Endodermal cell (in vitro differentiated cells): ENCODE data around the gene TXLNB. TPM values are rescaled to one million over a fixed set of nuclear protein-coding genes. Genes with fewer than 3 reads are reported as not detected.
"Not testable (repeated sequence)": the region's sequence is repeated elsewhere in the genome, so short reads cannot be mapped to it uniquely, and the experiment has no call there.

Experiments used
- DNase-seq: peaks from one replicate; pipeline ENCODE4 v3.0.0-alpha.2; 2017
- H3K27ac ChIP-seq: 2 replicates; pipeline ENCODE4 v1.5.1; 2013; ENCODE audit warnings: mild to moderate bottlenecking, low read depth, low read length, moderate library complexity
- H3K27me3 ChIP-seq: 2 replicates; pipeline ENCODE4 v1.6.1; 2013; ENCODE audit warnings: mild to moderate bottlenecking, low read length, moderate library complexity; ENCODE audit not compliant: insufficient read depth, control insufficient read depth, poor library complexity, severe bottlenecking
- H3K36me3 ChIP-seq: 2 replicates; pipeline ENCODE4 v1.7.0; 2013; ENCODE audit warnings: mild to moderate bottlenecking, low read length, moderate library complexity; ENCODE audit not compliant: control insufficient read depth, insufficient read depth
- H3K4me1 ChIP-seq: one replicate; pipeline ENCODE4 v1.7.0; 2013; ENCODE audit warnings: low read length; ENCODE audit not compliant: control insufficient read depth, insufficient read depth
- H3K4me3 ChIP-seq: 2 replicates; pipeline ENCODE4 v1.5.1; 2013; ENCODE audit warnings: mild to moderate bottlenecking, low read length, moderate library complexity
- H3K9ac ChIP-seq: 2 replicates; pipeline ENCODE4 v1.6.1; 2013; ENCODE audit warnings: mild to moderate bottlenecking, low read length, moderate library complexity; ENCODE audit not compliant: poor library complexity, severe bottlenecking; ENCODE audit errors: extremely low read depth
- H3K9me3 ChIP-seq: 2 replicates; pipeline ENCODE4 v1.6.1; 2013; ENCODE audit warnings: mild to moderate bottlenecking, low read length, moderate library complexity; ENCODE audit not compliant: control insufficient read depth
- H3K27ac Mint-ChIP-seq: 2 replicates; pipeline ENCODE4 v1.8.0; 2020; ENCODE audit warnings: mixed read lengths
- H3K27me3 Mint-ChIP-seq: 2 replicates; pipeline ENCODE4 v1.8.0; 2021; ENCODE audit warnings: mild to moderate bottlenecking, mixed read lengths; ENCODE audit not compliant: insufficient read depth
- H3K36me3 Mint-ChIP-seq: 2 replicates; pipeline ENCODE4 v1.8.0; 2020; ENCODE audit warnings: low read depth, mixed read lengths
- H3K4me1 Mint-ChIP-seq: 2 replicates; pipeline ENCODE4 v1.8.0; 2020; ENCODE audit warnings: mixed read lengths
- H3K4me3 Mint-ChIP-seq: 2 replicates; pipeline ENCODE4 v1.8.0; 2020; ENCODE audit warnings: mild to moderate bottlenecking, moderate library complexity, mixed read lengths
- H3K9me3 Mint-ChIP-seq: 2 replicates; pipeline ENCODE4 v1.8.0; 2020; ENCODE audit warnings: mild to moderate bottlenecking, mixed read lengths
- WGBS, 2 experiments: methylation state at CpG; one replicate each; pipeline versions ENCODE4 v1.1.5 to v1.1.7; 2013; ENCODE audit warnings: missing lambda C conversion rate in 2 of 2, mixed read lengths in 1 of 2; ENCODE audit not compliant: insufficient coverage in 1 of 2, insufficient read length in 1 of 2; 5-methylcytosine and 5-hydroxymethylcytosine counted together
- total RNA-seq, 2 donors: library from RNA; stranded (reverse); fragmentation: NEBNext Ultra II Directional in 1 of 2; extraction: Animal tissue kit (Norgen Biotek cat#: 25700) in 1 of 2; gene quantifications; 2 replicates in 1 of 2; 3 replicates in 1 of 2; pipeline ENCODE4 v1.2.1, GENCODE V29; 2021
- TF ChIP-seq, protein P1 (sequence below): fragments of 200-600 bp; sonication (generic); conservative IDR thresholded peaks from 2 replicates; pipeline ENCODE4 v1.5.0; 2021; ENCODE audit warnings: antibody characterized with exemption, mild to moderate bottlenecking

TXLNB gene
- total RNA-seq, 2 donors from 2014 or later = not detected

DNA sequence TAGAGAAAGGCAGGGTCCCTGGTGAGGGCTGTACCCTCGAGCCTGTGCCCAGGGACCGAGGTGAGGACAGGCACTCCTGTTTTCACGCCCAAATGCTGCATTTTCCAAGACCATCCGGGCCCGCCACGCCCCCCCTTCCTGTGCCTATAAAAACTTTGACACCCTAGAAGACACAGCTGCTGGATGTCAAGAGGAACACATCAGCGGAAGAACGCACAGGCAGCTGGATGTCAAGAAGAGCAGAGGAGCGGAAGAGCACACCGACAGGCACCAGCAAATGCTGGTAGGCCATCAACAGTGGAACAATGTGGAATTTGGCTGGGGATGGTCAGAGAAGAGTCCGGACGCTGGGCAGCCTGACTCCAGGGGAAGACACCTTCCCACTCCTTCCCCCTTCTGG is 56.1 kb downstream of the TXLNB start:
- no peak overlapping the region for H3K27ac ChIP-seq
- Mint-ChIP-seq H3K36me3 (peaks cover 3% of the 10 kb centered on the region), H3K27ac (no peak overlapping the region), H3K9me3 (peaks cover 32% of the 10 kb centered on the region), H3K4me3 (no peak overlapping the region), H3K27me3 (no peaks in the 10 kb centered on the region), H3K4me1 (peaks cover 6% of the 10 kb centered on the region)
- H3K9me3 ChIP-seq = peaks cover 26% of the 10 kb centered on the region
- no peaks in the 10 kb centered on the region for H3K27me3 ChIP-seq
- TF ChIP-seq, protein P1, sequence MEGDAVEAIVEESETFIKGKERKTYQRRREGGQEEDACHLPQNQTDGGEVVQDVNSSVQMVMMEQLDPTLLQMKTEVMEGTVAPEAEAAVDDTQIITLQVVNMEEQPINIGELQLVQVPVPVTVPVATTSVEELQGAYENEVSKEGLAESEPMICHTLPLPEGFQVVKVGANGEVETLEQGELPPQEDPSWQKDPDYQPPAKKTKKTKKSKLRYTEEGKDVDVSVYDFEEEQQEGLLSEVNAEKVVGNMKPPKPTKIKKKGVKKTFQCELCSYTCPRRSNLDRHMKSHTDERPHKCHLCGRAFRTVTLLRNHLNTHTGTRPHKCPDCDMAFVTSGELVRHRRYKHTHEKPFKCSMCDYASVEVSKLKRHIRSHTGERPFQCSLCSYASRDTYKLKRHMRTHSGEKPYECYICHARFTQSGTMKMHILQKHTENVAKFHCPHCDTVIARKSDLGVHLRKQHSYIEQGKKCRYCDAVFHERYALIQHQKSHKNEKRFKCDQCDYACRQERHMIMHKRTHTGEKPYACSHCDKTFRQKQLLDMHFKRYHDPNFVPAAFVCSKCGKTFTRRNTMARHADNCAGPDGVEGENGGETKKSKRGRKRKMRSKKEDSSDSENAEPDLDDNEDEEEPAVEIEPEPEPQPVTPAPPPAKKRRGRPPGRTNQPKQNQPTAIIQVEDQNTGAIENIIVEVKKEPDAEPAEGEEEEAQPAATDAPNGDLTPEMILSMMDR = no peak
- no peaks in the 10 kb centered on the region for H3K4me1 ChIP-seq
- WGBS, 2 experiments = 86 to 94% methylated on average over 6 to 12 of the region's 12 CpGs
- H3K36me3 ChIP-seq = no peaks in the 10 kb centered on the region
- H3K4me3 ChIP-seq = no peak overlapping the region
- no peak for DNase-seq
- H3K9ac ChIP-seq = no peak overlapping the region

DNA sequence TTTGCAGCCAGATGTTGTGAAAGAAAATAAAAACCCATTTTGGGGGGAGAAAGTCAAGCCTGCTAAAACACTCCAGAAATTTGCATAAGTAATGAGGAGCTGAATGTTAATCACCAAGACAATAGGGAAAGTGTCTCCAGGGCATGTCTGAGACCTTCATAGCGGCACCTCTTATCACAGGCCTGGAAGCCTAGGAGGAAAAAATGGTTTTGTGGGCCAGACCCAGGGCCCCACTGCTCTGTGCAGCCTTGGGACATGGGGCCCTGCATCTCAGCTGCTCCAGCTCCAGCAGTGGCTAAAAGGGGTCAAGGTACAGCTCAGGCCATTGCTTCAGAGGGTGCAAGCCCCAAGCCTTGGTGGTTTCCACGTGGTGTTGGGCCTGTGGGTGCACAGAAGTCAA is 57.6 kb downstream of the TXLNB start:
- peaks cover 26% of the 10 kb centered on the region for H3K9me3 ChIP-seq
- not testable (repeated sequence) for H3K27ac Mint-ChIP-seq, H3K9ac ChIP-seq, H3K4me1 ChIP-seq, H3K36me3 Mint-ChIP-seq, DNase-seq, H3K27me3 Mint-ChIP-seq, H3K27ac ChIP-seq, H3K4me3 ChIP-seq, H3K27me3 ChIP-seq, H3K4me3 Mint-ChIP-seq, H3K36me3 ChIP-seq
- 92% methylated on average over 2 of the region's 2 CpGs; no CpG with 5 or more reads in 1 of the 2 experiments for WGBS, 2 experiments
- peaks cover 15% of the 10 kb centered on the region for H3K4me1 Mint-ChIP-seq
- peaks cover 32% of the 10 kb centered on the region for H3K9me3 Mint-ChIP-seq

DNA sequence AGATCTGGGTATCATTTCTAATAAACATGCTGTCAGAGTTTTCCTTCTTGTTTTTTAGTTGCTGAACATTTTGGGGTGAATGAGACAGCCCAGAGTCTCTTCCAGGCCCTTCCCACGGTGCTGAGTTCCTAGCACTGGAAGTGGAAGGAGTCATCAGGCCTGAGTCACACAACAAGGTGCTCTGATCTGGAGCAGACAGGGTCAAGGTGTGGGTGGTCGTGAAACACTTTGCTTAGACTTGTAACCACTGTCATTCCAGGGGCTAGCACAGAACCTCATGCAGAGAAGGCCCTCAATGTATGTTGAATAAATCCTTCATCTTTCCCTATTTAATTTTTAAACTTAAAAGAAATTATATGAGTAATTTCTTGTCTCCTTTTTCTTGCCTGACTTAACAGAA is 60.6 kb downstream of the TXLNB start:
- no peaks in the 10 kb centered on the region for H3K27me3 Mint-ChIP-seq
- peak overlapping the region; percentile 76 for H3K27ac Mint-ChIP-seq
- H3K4me1 Mint-ChIP-seq = peaks cover 15% of the 10 kb centered on the region
- peaks cover 32% of the 10 kb centered on the region for H3K9me3 Mint-ChIP-seq
- H3K36me3 ChIP-seq = no peaks in the 10 kb centered on the region
- H3K4me3 ChIP-seq = no peak overlapping the region
- TF ChIP-seq, protein P1 = no peak
- no peaks in the 10 kb centered on the region for H3K27me3 ChIP-seq
- H3K27ac ChIP-seq = no peak overlapping the region
- H3K9me3 ChIP-seq = peaks cover 25% of the 10 kb centered on the region
- DNase-seq = no peak
- no peak overlapping the region for H3K4me3 Mint-ChIP-seq
- H3K4me1 ChIP-seq = no peaks in the 10 kb centered on the region
- WGBS, 2 experiments = 49 to 62% methylated on average over 2 of the region's 2 CpGs
- peaks cover 3% of the 10 kb centered on the region for H3K36me3 Mint-ChIP-seq
- H3K9ac ChIP-seq = no peak overlapping the region

DNA sequence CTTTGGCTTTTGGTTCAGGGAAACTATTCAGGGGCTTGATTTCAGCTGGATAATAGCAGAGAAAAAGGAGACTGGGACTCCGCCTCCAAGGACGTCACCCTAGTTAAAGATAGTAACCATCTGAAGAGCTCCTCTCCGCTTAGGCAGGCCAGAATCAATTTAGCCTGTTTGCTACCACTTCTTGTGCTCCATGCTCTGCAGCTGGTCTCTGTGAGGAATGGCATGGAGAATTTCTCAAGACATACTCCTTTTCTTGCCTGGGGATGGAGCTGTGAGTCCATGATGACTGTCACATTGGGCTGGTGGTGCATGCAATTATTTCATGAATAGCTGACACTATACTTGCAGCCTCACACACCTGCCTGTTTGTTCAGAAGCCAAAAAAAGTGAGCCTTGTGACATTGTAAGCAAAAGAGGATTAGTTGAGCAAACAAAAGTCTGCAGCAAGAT is 61.4 kb downstream of the TXLNB start:
- Mint-ChIP-seq H3K27me3 (no peaks in the 10 kb centered on the region), H3K27ac (no peak overlapping the region), H3K4me1 (peaks cover 15% of the 10 kb centered on the region), H3K9me3 (peaks cover 26% of the 10 kb centered on the region), H3K4me3 (no peak overlapping the region), H3K36me3 (peaks cover 3% of the 10 kb centered on the region)
- Histone ChIP-seq H3K36me3 (no peaks in the 10 kb centered on the region), H3K4me3 (no peak overlapping the region), H3K27ac (no peak overlapping the region), H3K4me1 (no peaks in the 10 kb centered on the region), H3K9ac (no peak overlapping the region), H3K27me3 (no peaks in the 10 kb centered on the region), H3K9me3 (peaks cover 19% of the 10 kb centered on the region)
- 76 to 90% methylated on average over 2 to 3 of the region's 3 CpGs for WGBS, 2 experiments
- peak; percentile 61 for DNase-seq
- TF ChIP-seq, protein P1 = peak; percentile 34

DNA sequence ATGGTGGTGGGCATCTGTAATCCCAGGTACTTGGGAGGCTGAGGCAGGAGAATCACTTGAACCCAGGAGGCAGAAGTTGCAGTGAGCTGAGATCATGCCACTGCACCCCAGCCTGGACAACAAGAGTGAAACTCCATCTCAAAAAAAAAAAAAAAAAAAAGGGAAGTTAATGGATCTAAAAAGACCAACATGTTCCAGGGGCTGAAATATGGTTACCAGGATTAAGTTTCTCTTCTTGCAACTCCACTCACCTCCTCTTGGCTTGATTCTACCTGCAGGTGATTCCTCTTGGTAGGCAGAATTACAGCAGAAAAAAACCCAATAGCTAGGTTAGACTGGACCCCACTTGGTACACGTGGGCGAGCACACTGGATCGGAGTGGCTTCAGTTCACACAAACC is 63.4 kb downstream of the TXLNB start:
- 90 to 100% methylated on average over 3 of the region's 3 CpGs for WGBS, 2 experiments

More for the DNA sequence above, 63.4 kb downstream of the TXLNB start:
- H3K36me3 ChIP-seq, H3K27me3 Mint-ChIP-seq, H3K9me3 ChIP-seq, H3K4me3 ChIP-seq, H3K36me3 Mint-ChIP-seq, H3K27me3 ChIP-seq, H3K27ac Mint-ChIP-seq, H3K4me3 Mint-ChIP-seq, H3K27ac ChIP-seq, H3K9ac ChIP-seq, DNase-seq, H3K4me1 ChIP-seq, H3K9me3 Mint-ChIP-seq: not testable (repeated sequence)
- peaks cover 15% of the 10 kb centered on the region for H3K4me1 Mint-ChIP-seq
